Transverse colon (tissue), 4 donors: Measurements from ENCODE around the gene SYNE1. TPM values are rescaled to one million over a fixed set of nuclear protein-coding genes. Genes with fewer than 3 reads are reported as not detected.

Experiments
- DNase-seq: peaks from one replicate; pipeline ENCODE4 v3.0.0-alpha.2; 2019
- H3K27ac ChIP-seq, 4 donors: fragments of 200-600 bp; sonication (generic); 2 replicates each; pipeline ENCODE4 v1.5.1; 2016 to 2018; ENCODE audit warnings: inconsistent platforms in 4 of 4
- H3K27me3 ChIP-seq: fragments of 200-600 bp; sonication (generic); 2 replicates; pipeline ENCODE4 v1.5.1; 2017; ENCODE audit warnings: inconsistent platforms
- H3K36me3 ChIP-seq, 4 donors: fragments of 200-600 bp; sonication (generic); 2 replicates each; pipeline ENCODE4 v1.5.1; 2017 to 2019; ENCODE audit warnings: inconsistent platforms in 4 of 4
- H3K4me1 ChIP-seq, 4 donors: fragments of 200-600 bp; sonication (generic); 2 replicates each; pipeline ENCODE4 v1.5.1; 2017 to 2020; ENCODE audit warnings: inconsistent platforms in 4 of 4
- H3K4me3 ChIP-seq, 4 donors: fragments of 200-600 bp; sonication (generic); 1 replicate in 1 of 4; 2 replicates in 3 of 4; pipeline versions ENCODE4 v1.5.1 to v1.6.1; 2017 to 2019; ENCODE audit warnings: inconsistent platforms in 4 of 4
- H3K9me3 ChIP-seq, 2 donors: fragments of 200-600 bp; sonication (generic); 2 replicates each; pipeline ENCODE4 v1.5.1; 2017 to 2019; ENCODE audit warnings: inconsistent platforms in 2 of 2
- EP300 ChIP-seq: sonication (generic); formaldehyde crosslinking; IDR thresholded peaks from one replicate; pipeline ENCODE4 v1.6.1; 2017; ENCODE audit warnings: antibody characterized with exemption, low read depth
- POLR2A ChIP-seq: fragments of 450-650 bp; IDR thresholded peaks from one replicate; pipeline ENCODE4 v1.6.1; 2016; ENCODE audit warnings: antibody characterized with exemption, mild to moderate bottlenecking, moderate library complexity
- POLR2AphosphoS5 ChIP-seq, 3 donors: sonication (generic); formaldehyde crosslinking; IDR thresholded peaks; one replicate each; pipeline ENCODE4 v1.6.1; 2016; ENCODE audit warnings: antibody characterized with exemption in 3 of 3
- WGBS, 2 donors: methylation state at CpG; one replicate each; pipeline ENCODE4 v1.1.5; 2018; ENCODE audit warnings: low coverage in 1 of 2; 5-methylcytosine and 5-hydroxymethylcytosine counted together
- in situ Hi-C, 4 donors: fragments of 200-750 bp; cut with MboI; loops; one replicate each; pipeline versions ENCODE4 v1.15.0 to v1.15.1; 2017; ENCODE audit warnings: low sequenced_read_pairs in 3 of 4, low pct_ligation_motif_present in 1 of 4, low pct_unique_long_range_greater_than_20kb in 1 of 4
- intact Hi-C: fragments of 100-400 bp; cut with DNase I; formaldehyde crosslinking; loops from one replicate; pipeline ENCODE4 v1.15.1; 2023; ENCODE audit warnings: low total_unique reads
- total RNA-seq, 4 donors: library from RNA; depleted of rRNA; stranded (reverse); fragments of >200 nt; gene quantifications; one replicate each; pipeline ENCODE4 v1.1.0, GENCODE V29; 2016
- TF ChIP-seq, protein P1 (sequence below), 5 experiments: fragments of 200-600 bp in 3 of 5; fragments of 450-650 bp in 2 of 5; sonication (generic) in 3 of 5; IDR thresholded peaks; 1 replicate in 2 of 5; 2 replicates in 3 of 5; pipeline ENCODE4 v1.5.1; 2016 to 2017; ENCODE audit warnings: antibody characterized with exemption in 5 of 5, inconsistent platforms in 3 of 5, mild to moderate bottlenecking in 2 of 5, moderate library complexity in 1 of 5

Gene SYNE1
- total RNA-seq, 4 donors from 2014 or later: 31.4 to 87.2 (median 59.7) TPM

DNA sequence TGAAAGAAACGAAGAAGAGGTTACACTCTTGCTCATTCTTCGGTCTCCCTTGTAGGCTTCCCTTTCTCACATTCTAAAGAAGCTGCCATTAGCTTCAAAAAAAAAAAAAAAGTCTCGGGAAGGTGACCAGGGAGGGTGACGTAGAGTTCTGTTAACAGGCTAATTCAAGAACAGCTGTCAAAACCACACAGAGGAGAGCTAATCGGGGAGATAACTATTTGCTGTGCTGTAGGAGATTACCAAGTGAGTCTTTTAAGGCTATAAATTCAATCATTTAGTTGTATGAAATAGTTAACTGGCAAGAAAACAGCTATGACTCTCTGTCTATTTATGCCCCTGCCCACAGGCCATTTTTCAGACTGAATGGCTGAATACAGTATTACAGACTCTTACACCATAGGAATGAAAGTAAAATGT, 256.8 kb downstream of the SYNE1 start:
- DNase-seq: no peak
- WGBS, 2 donors: 28 to 38% methylated on average over 3 to 5 of the region's 5 CpGs
- H3K4me1 ChIP-seq: no peaks in the 10 kb centered on the region
- peak overlapping the region; percentile 83 to 89 (median 84) for H3K27ac ChIP-seq
- H3K36me3 ChIP-seq: no peaks in the 10 kb centered on the region
- H3K9me3 ChIP-seq: no peaks in the 10 kb centered on the region
- H3K4me3 ChIP-seq: peak overlapping the region; percentile 13 to 38 (median 30)
- no peaks in the 10 kb centered on the region for H3K27me3 ChIP-seq
- intact Hi-C loops (no loop called here), in situ Hi-C loops (no loop called here)
- peak in 2 of 3 donors; percentile 7 to 9 for TF ChIP-seq POLR2AphosphoS5 (IDR thresholded peaks at IDR 0.05)
- no peak for TF ChIP-seq POLR2A
- no peak for TF ChIP-seq EP300

DNA sequence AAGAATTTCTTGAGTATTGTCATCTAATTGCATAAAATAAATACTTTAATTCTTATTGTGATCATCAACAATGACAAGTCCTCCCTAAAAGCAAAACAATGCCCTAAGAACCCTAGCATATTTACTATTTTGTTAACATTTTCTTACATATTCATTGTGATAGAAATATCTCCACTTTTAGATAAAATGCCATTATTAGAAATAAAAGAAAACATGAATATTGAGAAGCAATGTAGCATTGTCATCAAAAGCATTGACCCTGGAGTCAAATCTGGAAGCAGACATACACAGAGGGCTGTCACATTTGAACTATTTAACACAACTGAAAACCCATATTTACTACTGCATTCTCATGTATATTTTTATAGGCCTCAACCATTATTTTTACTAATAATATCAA, 257.7 kb downstream of the SYNE1 start:
- peak overlapping the region; percentile 83 to 89 (median 84) for H3K27ac ChIP-seq
- intact Hi-C loops: no loop called here
- in situ Hi-C loops: no loop called here
- H3K4me1 ChIP-seq: peaks cover 0 to under 1% (median 0%) of the 10 kb centered on the region in 4 donors
- peak overlapping the region in 3 of 4 donors; percentile 28 to 38 (median 33) for H3K4me3 ChIP-seq
- DNase-seq: no peak
- no peaks in the 10 kb centered on the region for H3K27me3 ChIP-seq
- TF ChIP-seq, protein P1, sequence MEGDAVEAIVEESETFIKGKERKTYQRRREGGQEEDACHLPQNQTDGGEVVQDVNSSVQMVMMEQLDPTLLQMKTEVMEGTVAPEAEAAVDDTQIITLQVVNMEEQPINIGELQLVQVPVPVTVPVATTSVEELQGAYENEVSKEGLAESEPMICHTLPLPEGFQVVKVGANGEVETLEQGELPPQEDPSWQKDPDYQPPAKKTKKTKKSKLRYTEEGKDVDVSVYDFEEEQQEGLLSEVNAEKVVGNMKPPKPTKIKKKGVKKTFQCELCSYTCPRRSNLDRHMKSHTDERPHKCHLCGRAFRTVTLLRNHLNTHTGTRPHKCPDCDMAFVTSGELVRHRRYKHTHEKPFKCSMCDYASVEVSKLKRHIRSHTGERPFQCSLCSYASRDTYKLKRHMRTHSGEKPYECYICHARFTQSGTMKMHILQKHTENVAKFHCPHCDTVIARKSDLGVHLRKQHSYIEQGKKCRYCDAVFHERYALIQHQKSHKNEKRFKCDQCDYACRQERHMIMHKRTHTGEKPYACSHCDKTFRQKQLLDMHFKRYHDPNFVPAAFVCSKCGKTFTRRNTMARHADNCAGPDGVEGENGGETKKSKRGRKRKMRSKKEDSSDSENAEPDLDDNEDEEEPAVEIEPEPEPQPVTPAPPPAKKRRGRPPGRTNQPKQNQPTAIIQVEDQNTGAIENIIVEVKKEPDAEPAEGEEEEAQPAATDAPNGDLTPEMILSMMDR (IDR thresholded peaks at IDR 0.05): no peak
- TF ChIP-seq EP300 (no peak), POLR2AphosphoS5 (IDR thresholded peaks at IDR 0.05) (no peak), POLR2A (no peak)
- H3K9me3 ChIP-seq: no peaks in the 10 kb centered on the region
- no peaks in the 10 kb centered on the region for H3K36me3 ChIP-seq

DNA sequence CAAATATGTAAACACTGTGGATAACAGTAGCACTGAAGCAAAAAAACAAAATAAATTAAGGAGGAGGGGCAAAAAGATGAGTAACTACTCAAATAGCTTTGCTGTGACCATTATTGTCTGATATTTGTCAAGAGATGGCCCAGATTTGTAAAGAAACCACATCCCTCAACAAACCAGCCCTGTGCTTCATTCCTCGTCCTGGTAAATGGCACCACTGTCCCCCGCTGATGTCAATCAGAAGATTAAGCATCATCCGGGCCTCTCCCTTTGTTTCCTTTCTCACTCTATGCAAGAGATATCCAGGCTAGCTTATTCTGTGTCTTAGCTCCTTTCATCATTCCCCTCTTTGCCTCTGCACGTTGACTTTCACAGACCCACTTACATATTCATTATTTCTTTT, 259.0 kb downstream of the SYNE1 start:
- no peak for DNase-seq
- Histone ChIP-seq H3K9me3 (no peaks in the 10 kb centered on the region), H3K36me3 (no peaks in the 10 kb centered on the region), H3K4me1 (peaks cover 0 to 5% (median 0%) of the 10 kb centered on the region in 4 donors), H3K27ac (peak overlapping the region; percentile 83 to 89 (median 84)), H3K4me3 (peak overlapping the region in 1 of 4 donors; percentile 38), H3K27me3 (no peaks in the 10 kb centered on the region)
- TF ChIP-seq EP300 (no peak), POLR2AphosphoS5 (IDR thresholded peaks at IDR 0.05) (peak in 1 of 3 donors; percentile 4)
- WGBS, 2 donors: 55 to 61% methylated on average over 4 of the region's 4 CpGs
- in situ Hi-C loops (no loop called here), intact Hi-C loops (no loop called here)

DNA sequence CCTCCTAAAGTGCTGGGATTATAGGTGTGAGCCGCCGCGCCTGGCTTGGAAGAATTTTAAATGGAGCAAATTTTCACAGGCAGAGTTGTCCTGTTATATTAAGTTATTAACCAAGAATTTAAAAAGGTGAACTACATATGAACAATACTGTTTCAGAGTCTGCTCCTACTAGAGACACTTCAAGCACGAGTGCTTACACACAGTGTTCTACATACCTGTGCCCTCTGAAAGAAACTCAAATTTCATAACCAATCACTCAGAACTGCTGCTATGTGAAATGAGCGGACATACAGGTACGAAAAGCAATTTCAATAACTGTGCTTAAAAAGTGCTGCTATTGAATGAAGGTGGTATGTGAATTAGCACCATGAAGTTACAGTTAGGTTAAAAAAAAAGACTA, 262.0 kb downstream of the SYNE1 start:
- peaks cover 0 to 5% (median 0%) of the 10 kb centered on the region in 4 donors for H3K4me1 ChIP-seq
- H3K36me3 ChIP-seq: no peaks in the 10 kb centered on the region
- TF ChIP-seq, protein P1 (IDR thresholded peaks at IDR 0.05): no peak
- TF ChIP-seq POLR2A (no peak), POLR2AphosphoS5 (IDR thresholded peaks at IDR 0.05) (no peak), EP300 (no peak)
- H3K9me3 ChIP-seq: no peaks in the 10 kb centered on the region
- intact Hi-C loops: no loop called here
- H3K27me3 ChIP-seq: no peaks in the 10 kb centered on the region
- DNase-seq: no peak
- in situ Hi-C loops: no loop called here
- H3K27ac ChIP-seq: no peak overlapping the region
- no peak overlapping the region for H3K4me3 ChIP-seq
- 93 to 100% methylated on average over 6 of the region's 6 CpGs for WGBS, 2 donors

DNA sequence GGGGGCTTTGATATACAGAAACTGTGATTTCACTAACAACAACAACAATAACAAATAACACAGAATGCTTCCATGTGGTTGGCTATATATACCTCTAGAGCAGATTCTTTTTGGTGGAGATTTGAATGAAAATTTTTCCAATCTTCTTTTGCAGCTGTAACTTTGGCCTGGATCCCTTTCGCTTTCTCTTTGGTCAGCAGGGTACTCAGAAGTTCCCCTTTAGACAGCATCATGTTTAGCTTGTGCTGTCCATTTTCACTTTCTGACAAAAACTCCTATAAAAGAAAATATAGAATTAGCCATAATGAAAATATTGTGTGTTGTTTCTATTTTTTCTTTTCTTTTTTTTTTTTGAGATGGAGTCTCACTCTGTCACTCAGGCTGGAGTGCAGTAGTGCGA, 264.2 kb downstream of the SYNE1 start:
- no peak for TF ChIP-seq POLR2A
- no peak for TF ChIP-seq POLR2AphosphoS5 (IDR thresholded peaks at IDR 0.05)
- TF ChIP-seq, protein P1 (IDR thresholded peaks at IDR 0.05): no peak
- TF ChIP-seq EP300: no peak
- in situ Hi-C loops: no loop called here
- no peaks in the 10 kb centered on the region for H3K9me3 ChIP-seq
- H3K4me3 ChIP-seq: no peak overlapping the region
- no peaks in the 10 kb centered on the region for H3K27me3 ChIP-seq
- no peak overlapping the region for H3K27ac ChIP-seq
- intact Hi-C loops: no loop called here
- WGBS, 2 donors: 94 to 98% methylated on average over 2 of the region's 2 CpGs
- DNase-seq: no peak
- H3K4me1 ChIP-seq: peaks cover 0 to 5% (median 0%) of the 10 kb centered on the region in 4 donors
- no peaks in the 10 kb centered on the region for H3K36me3 ChIP-seq
